Liver (tissue), 3 donors: ENCODE data around the gene CPSF3.

Experiments used
- GABPA ChIP-seq, 2 donors: IDR thresholded peaks in 1 of 2; conservative IDR thresholded peaks in 1 of 2; 2 replicates each; pipeline ENCODE4 v1.6.1; 2016; ENCODE audit warnings: antibody characterized with exemption in 2 of 2, mild to moderate bottlenecking in 1 of 2, moderate library complexity in 1 of 2
- JUND ChIP-seq, 2 donors: IDR thresholded peaks; 2 replicates each; pipeline ENCODE4 v1.6.1; 2016; ENCODE audit warnings: antibody characterized with exemption in 2 of 2
- RAD21 ChIP-seq, 2 donors: IDR thresholded peaks; 2 replicates each; pipeline ENCODE4 v1.6.1; 2016; ENCODE audit warnings: antibody characterized with exemption in 2 of 2, mild to moderate bottlenecking in 2 of 2
- RXRA ChIP-seq, 2 donors: IDR thresholded peaks; 2 replicates each; pipeline ENCODE4 v1.6.1; 2017 to 2018; ENCODE audit warnings: antibody characterized with exemption in 2 of 2, mild to moderate bottlenecking in 1 of 2
- SP1 ChIP-seq: IDR thresholded peaks from 2 replicates; pipeline ENCODE4 v1.6.1; 2018; ENCODE audit warnings: antibody characterized with exemption, mild to moderate bottlenecking
- TAF1 ChIP-seq: conservative IDR thresholded peaks from 2 replicates; pipeline ENCODE4 v1.6.1; 2016; ENCODE audit warnings: antibody characterized with exemption, mild to moderate bottlenecking
- YY1 ChIP-seq: IDR thresholded peaks from 2 replicates; pipeline ENCODE4 v1.6.1; 2016; ENCODE audit warnings: antibody characterized with exemption, mild to moderate bottlenecking
- TF ChIP-seq, protein P1 (sequence below): IDR thresholded peaks from 2 replicates; pipeline ENCODE4 v1.6.1; 2016; ENCODE audit warnings: antibody characterized with exemption
- TF ChIP-seq, protein P2 (sequence below): fragments of 150-350 bp; IDR thresholded peaks from 2 replicates; pipeline ENCODE4 v1.5.1; 2017; ENCODE audit warnings: improper control_type of control experiment, low read depth, low read length; ENCODE audit not compliant: missing input control
- TF ChIP-seq, protein P3 (sequence below): IDR thresholded peaks from 2 replicates; pipeline ENCODE4 v1.6.1; 2016; ENCODE audit warnings: antibody characterized with exemption, mild to moderate bottlenecking
- TF ChIP-seq, protein P4 (sequence below): IDR thresholded peaks from 2 replicates; pipeline ENCODE4 v1.6.1; 2016; ENCODE audit warnings: antibody characterized with exemption
- TF ChIP-seq, protein P5 (sequence below): IDR thresholded peaks from 2 replicates; pipeline ENCODE4 v1.6.1; 2016; ENCODE audit warnings: antibody characterized with exemption
- donor health status: healthy.
- donor health status: healthy.

DNA sequence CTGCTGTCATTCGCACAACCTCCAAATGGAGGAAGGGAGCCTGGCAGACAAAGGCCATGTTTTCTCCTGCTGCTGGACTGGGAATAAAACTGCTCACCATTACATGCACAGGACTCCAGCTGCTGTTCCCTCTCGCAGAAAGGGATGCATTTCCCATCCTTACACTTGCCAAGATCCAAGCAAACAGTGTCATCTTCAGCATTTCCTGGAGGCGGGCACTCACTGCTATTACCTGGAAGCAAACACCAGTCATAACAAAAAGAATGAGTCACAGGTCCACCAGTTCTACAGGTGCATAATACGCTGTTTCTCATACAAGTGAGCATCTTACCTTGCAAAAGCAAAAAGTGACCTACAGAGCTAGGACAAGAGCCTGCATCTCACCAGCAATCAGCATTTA, 73.6 kb downstream of the CPSF3 start:
- TF ChIP-seq RAD21 (IDR thresholded peaks at IDR 0.05) = no peak
- TF ChIP-seq, protein P1, sequence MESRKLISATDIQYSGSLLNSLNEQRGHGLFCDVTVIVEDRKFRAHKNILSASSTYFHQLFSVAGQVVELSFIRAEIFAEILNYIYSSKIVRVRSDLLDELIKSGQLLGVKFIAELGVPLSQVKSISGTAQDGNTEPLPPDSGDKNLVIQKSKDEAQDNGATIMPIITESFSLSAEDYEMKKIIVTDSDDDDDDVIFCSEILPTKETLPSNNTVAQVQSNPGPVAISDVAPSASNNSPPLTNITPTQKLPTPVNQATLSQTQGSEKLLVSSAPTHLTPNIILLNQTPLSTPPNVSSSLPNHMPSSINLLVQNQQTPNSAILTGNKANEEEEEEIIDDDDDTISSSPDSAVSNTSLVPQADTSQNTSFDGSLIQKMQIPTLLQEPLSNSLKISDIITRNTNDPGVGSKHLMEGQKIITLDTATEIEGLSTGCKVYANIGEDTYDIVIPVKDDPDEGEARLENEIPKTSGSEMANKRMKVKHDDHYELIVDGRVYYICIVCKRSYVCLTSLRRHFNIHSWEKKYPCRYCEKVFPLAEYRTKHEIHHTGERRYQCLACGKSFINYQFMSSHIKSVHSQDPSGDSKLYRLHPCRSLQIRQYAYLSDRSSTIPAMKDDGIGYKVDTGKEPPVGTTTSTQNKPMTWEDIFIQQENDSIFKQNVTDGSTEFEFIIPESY = no peak
- TF ChIP-seq, protein P2, sequence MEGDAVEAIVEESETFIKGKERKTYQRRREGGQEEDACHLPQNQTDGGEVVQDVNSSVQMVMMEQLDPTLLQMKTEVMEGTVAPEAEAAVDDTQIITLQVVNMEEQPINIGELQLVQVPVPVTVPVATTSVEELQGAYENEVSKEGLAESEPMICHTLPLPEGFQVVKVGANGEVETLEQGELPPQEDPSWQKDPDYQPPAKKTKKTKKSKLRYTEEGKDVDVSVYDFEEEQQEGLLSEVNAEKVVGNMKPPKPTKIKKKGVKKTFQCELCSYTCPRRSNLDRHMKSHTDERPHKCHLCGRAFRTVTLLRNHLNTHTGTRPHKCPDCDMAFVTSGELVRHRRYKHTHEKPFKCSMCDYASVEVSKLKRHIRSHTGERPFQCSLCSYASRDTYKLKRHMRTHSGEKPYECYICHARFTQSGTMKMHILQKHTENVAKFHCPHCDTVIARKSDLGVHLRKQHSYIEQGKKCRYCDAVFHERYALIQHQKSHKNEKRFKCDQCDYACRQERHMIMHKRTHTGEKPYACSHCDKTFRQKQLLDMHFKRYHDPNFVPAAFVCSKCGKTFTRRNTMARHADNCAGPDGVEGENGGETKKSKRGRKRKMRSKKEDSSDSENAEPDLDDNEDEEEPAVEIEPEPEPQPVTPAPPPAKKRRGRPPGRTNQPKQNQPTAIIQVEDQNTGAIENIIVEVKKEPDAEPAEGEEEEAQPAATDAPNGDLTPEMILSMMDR = no peak
- TF ChIP-seq GABPA (IDR thresholded peaks at IDR 0.05 in 1 of 2, conservative IDR thresholded peaks at IDR 0.05 in 1 of 2) = no peak
- TF ChIP-seq, protein P3, sequence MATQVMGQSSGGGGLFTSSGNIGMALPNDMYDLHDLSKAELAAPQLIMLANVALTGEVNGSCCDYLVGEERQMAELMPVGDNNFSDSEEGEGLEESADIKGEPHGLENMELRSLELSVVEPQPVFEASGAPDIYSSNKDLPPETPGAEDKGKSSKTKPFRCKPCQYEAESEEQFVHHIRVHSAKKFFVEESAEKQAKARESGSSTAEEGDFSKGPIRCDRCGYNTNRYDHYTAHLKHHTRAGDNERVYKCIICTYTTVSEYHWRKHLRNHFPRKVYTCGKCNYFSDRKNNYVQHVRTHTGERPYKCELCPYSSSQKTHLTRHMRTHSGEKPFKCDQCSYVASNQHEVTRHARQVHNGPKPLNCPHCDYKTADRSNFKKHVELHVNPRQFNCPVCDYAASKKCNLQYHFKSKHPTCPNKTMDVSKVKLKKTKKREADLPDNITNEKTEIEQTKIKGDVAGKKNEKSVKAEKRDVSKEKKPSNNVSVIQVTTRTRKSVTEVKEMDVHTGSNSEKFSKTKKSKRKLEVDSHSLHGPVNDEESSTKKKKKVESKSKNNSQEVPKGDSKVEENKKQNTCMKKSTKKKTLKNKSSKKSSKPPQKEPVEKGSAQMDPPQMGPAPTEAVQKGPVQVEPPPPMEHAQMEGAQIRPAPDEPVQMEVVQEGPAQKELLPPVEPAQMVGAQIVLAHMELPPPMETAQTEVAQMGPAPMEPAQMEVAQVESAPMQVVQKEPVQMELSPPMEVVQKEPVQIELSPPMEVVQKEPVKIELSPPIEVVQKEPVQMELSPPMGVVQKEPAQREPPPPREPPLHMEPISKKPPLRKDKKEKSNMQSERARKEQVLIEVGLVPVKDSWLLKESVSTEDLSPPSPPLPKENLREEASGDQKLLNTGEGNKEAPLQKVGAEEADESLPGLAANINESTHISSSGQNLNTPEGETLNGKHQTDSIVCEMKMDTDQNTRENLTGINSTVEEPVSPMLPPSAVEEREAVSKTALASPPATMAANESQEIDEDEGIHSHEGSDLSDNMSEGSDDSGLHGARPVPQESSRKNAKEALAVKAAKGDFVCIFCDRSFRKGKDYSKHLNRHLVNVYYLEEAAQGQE = no peak
- no peak for TF ChIP-seq SP1
- no peak for TF ChIP-seq YY1
- TF ChIP-seq JUND (IDR thresholded peaks at IDR 0.05) = no peak
- TF ChIP-seq RXRA (IDR thresholded peaks at IDR 0.05) = no peak
- TF ChIP-seq, protein P4, sequence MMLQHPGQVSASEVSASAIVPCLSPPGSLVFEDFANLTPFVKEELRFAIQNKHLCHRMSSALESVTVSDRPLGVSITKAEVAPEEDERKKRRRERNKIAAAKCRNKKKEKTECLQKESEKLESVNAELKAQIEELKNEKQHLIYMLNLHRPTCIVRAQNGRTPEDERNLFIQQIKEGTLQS = no peak
- TF ChIP-seq, protein P5, sequence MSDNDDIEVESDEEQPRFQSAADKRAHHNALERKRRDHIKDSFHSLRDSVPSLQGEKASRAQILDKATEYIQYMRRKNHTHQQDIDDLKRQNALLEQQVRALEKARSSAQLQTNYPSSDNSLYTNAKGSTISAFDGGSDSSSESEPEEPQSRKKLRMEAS = no peak
- no peak for TF ChIP-seq TAF1
